Heart right ventricle (tissue), 16 donors: ENCODE results near the gene GRIN2A. TPM values are rescaled to one million over a fixed set of nuclear protein-coding genes. Genes with fewer than 3 reads are reported as not detected.

Experiments used
- ATAC-seq, 8 donors: fragments of 200-7000 bp; cut with Tn5 transposase; one replicate each; pipeline ENCODE4 v1.9.1; 2020; ENCODE audit warnings: mild to moderate bottlenecking in 8 of 8, moderate library complexity in 8 of 8, moderate number of reproducible peaks in 1 of 8
- DNase-seq, 2 donors: peaks; one replicate each; pipeline ENCODE4 v3.0.0-alpha.2; 2020
- H3K27ac ChIP-seq, 10 donors: fragments of 200-600 bp; sonication (generic) in 2 of 10; one replicate each; pipeline versions ENCODE4 v1.5.0 to v1.8.0; 2020 to 2022; ENCODE audit warnings: mild to moderate bottlenecking in 3 of 10
- H3K27me3 ChIP-seq, 7 donors: fragments of 200-600 bp; one replicate each; pipeline ENCODE4 v1.8.0; 2021 to 2022; ENCODE audit warnings: mild to moderate bottlenecking in 2 of 7
- H3K36me3 ChIP-seq, 9 donors: fragments of 200-600 bp; sonication (generic) in 1 of 9; one replicate each; pipeline versions ENCODE4 v1.5.0 to v1.8.0; 2020 to 2022; ENCODE audit warnings: mild to moderate bottlenecking in 2 of 9
- H3K4me1 ChIP-seq, 9 donors: fragments of 200-600 bp; sonication (generic) in 1 of 9; one replicate each; pipeline versions ENCODE4 v1.5.0 to v1.8.0; 2020 to 2022; ENCODE audit warnings: mild to moderate bottlenecking in 4 of 9
- H3K4me3 ChIP-seq, 10 donors: fragments of 200-600 bp; sonication (generic) in 2 of 10; one replicate each; pipeline versions ENCODE4 v1.5.0 to v1.8.0; 2020 to 2022; ENCODE audit warnings: mild to moderate bottlenecking in 7 of 10, moderate library complexity in 2 of 10
- H3K9me3 ChIP-seq, 11 donors: fragments of 200-600 bp in 10 of 11; sonication (generic) in 2 of 11; one replicate each; pipeline versions ENCODE4 v1.5.0 to v1.8.0; 2013 to 2022; ENCODE audit warnings: mild to moderate bottlenecking in 2 of 11, control low read depth in 1 of 11, moderate library complexity in 1 of 11
- WGBS, 2 donors: extraction: QIAGEN DNeasy Blood & Tissue Kit; methylation state at CpG; one replicate each; pipeline ENCODE4 v1.1.7; 2013; ENCODE audit warnings: inconsistent platforms in 1 of 2; 5-methylcytosine and 5-hydroxymethylcytosine counted together
- intact Hi-C, 10 donors: fragments of 100-400 bp; cut with DNase I; formaldehyde crosslinking; loops; one replicate each; pipeline versions ENCODE4 v1.11.1 to v1.14.2; 2022
- polyA plus RNA-seq, 2 donors: library from polyadenylated mRNA; stranded (reverse); fragments of 200-250 nt; gene quantifications; one replicate each; pipeline ENCODE4 v1.2.3, GENCODE V29; 2013
- total RNA-seq, 10 donors: library from RNA; stranded (reverse); fragmentation: NEBNext Ultra II Directional in 3 of 10; extraction: Animal tissue kit (Norgen Biotek cat#: 25700) in 3 of 10; gene quantifications; one replicate each; pipeline versions ENCODE4 v1.2.1 to v1.2.4, GENCODE V29; 2021 to 2023
- TF ChIP-seq, protein P1 (sequence below), 9 donors: fragments of 200-600 bp; sonication (generic) in 2 of 9; IDR thresholded peaks; one replicate each; pipeline versions ENCODE4 v1.5.0 to v1.8.0; 2021 to 2022; ENCODE audit warnings: antibody characterized with exemption in 9 of 9, mild to moderate bottlenecking in 5 of 9, moderate library complexity in 1 of 9
- donor health status: Arrhythmogenic right ventricular cardiomyopathy.
- donor health status: ischemic (EF 13 %, LVEDD 7.1; RV severe dilation, severe dysfunction).
- donor health status: healthy with polysubstance abuse.
- donor health status: DM: no; HTN: yes; CAD: no.
- donor health status: DM: no; HTN: no; CAD: no.
- donor health status: ischemic (EF 25% LVEDD 6.9; RV normal size, moderate dysfunction).
- donor health status: ischemic (EF 25% LVEDD 5.7; RV mildly dilated, moderate dysfunction).
- donor health status: healthy.
- donor health status: DM: yes; HTN: yes; CAD: no.
- donor health status: Ischemic cardiomyopathy.
- donor health status: ischemic (EF 35%, LVEDD 5.7; RV mildly dilated, moderate dysfunction).
- donor health status: nonischemic (EF 11% LVEDD 7.7; RV severe dilation, severe dysfunction).
- donor health status: DM: yes; HTN: yes; CAD: no.
- donor health status: PGD.
- donor health status: ischemic (EF 29% LVEDD 5.4; RV normal size, mild dysfunction).
- donor health status: nonischemic (EF 23%, LVEDD 6.1; RV moderate dilation, normal function).

GRIN2A gene
- total and polyA plus RNA-seq, 12 donors = 0.01 to 11.7 (median 4.7) TPM

GRCh38 chr16:9929836-9930235 is 252.4 kb downstream of the GRIN2A start:
- Histone ChIP-seq H3K27me3 (no peaks in the 10 kb centered on the region), H3K4me1 (peaks cover 0 to 21% (median 8%) of the 10 kb centered on the region in 9 donors), H3K9me3 (no peaks in the 10 kb centered on the region), H3K4me3 (no peak overlapping the region), H3K27ac (no peak overlapping the region), H3K36me3 (no peaks in the 10 kb centered on the region)
- TF ChIP-seq, protein P1, sequence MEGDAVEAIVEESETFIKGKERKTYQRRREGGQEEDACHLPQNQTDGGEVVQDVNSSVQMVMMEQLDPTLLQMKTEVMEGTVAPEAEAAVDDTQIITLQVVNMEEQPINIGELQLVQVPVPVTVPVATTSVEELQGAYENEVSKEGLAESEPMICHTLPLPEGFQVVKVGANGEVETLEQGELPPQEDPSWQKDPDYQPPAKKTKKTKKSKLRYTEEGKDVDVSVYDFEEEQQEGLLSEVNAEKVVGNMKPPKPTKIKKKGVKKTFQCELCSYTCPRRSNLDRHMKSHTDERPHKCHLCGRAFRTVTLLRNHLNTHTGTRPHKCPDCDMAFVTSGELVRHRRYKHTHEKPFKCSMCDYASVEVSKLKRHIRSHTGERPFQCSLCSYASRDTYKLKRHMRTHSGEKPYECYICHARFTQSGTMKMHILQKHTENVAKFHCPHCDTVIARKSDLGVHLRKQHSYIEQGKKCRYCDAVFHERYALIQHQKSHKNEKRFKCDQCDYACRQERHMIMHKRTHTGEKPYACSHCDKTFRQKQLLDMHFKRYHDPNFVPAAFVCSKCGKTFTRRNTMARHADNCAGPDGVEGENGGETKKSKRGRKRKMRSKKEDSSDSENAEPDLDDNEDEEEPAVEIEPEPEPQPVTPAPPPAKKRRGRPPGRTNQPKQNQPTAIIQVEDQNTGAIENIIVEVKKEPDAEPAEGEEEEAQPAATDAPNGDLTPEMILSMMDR (IDR thresholded peaks at IDR 0.05) = no peak
- ATAC-seq = no peak
- intact Hi-C loops = loop anchor here in 1 of 10 donors (5.0 kb wide), 1 partner anchor 663 kb away; no protein-coding TSS in a partner anchor
- 77 to 81% methylated on average over 4 of the region's 4 CpGs for WGBS, 2 donors
- DNase-seq = no peak

- intact Hi-C loops = loop anchor here in 1 of 10 donors (5.0 kb wide), 1 partner anchor 662 kb away; no protein-coding TSS in a partner anchor
- Histone ChIP-seq H3K4me3 (no peak overlapping the region), H3K27ac (no peak overlapping the region), H3K4me1 (peaks cover 0 to 20% (median 8%) of the 10 kb centered on the region in 9 donors), H3K9me3 (no peaks in the 10 kb centered on the region), H3K36me3 (no peaks in the 10 kb centered on the region), H3K27me3 (no peaks in the 10 kb centered on the region)
- no peak for ATAC-seq
- no peak for DNase-seq
- TF ChIP-seq, protein P1 (IDR thresholded peaks at IDR 0.05) = no peak
Observed at GRCh38 chr16:9929313-9929712, 252.9 kb downstream of the GRIN2A start.

- no peaks in the 10 kb centered on the region for H3K36me3 ChIP-seq
- no peak overlapping the region for H3K27ac ChIP-seq
- TF ChIP-seq, protein P1 (IDR thresholded peaks at IDR 0.05) = no peak
- no peak for DNase-seq
- ATAC-seq = no peak
- no peak overlapping the region for H3K4me3 ChIP-seq
- H3K27me3 ChIP-seq = peaks cover 0 to 3% (median 0%) of the 10 kb centered on the region in 7 donors
- intact Hi-C loops = no loop called here
- no peaks in the 10 kb centered on the region for H3K4me1 ChIP-seq
- H3K9me3 ChIP-seq = no peaks in the 10 kb centered on the region
- 58 to 59% methylated on average over 4 of the region's 4 CpGs for WGBS, 2 donors
Observed at GRCh38 chr16:9922441-9922840, 259.8 kb downstream of the GRIN2A start.

DNA sequence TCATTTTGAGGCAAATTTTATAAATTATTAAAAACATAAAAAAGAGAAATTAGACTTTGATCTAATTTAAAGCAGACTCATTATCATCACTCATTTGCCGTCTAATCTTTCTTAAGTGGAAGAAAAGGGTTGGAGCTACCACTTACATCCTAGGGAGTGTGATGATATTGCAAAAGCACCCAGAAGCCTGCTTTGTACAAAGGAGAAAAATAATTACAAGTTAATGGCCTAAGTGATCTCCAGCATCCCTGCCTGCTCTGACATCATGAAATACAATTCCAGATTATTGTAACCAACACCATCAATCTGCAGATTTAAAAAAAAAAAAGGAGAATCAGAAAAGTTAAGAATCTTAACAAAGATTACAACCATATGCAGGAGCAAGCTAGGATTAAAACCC is 260.2 kb downstream of the GRIN2A start:
- ATAC-seq = no peak
- no peak for DNase-seq
- TF ChIP-seq, protein P1 (IDR thresholded peaks at IDR 0.05) = no peak
- H3K9me3 ChIP-seq = no peaks in the 10 kb centered on the region
- intact Hi-C loops = no loop called here
- H3K27me3 ChIP-seq = peaks cover 0 to 3% (median 0%) of the 10 kb centered on the region in 7 donors
- H3K27ac ChIP-seq = no peak overlapping the region
- WGBS, 2 donors = 85 to 86% methylated on average over 1 of the region's 1 CpG
- no peaks in the 10 kb centered on the region for H3K4me1 ChIP-seq
- H3K4me3 ChIP-seq = no peak overlapping the region
- no peaks in the 10 kb centered on the region for H3K36me3 ChIP-seq
